Upper lobe of left lung (tissue), 4 donors: Measurements from ENCODE around the gene LYPD6B.

Experiments used
- POLR2A ChIP-seq, 4 donors: fragments of 450-650 bp; IDR thresholded peaks; one replicate each; pipeline ENCODE4 v1.5.1; 2016 to 2017; ENCODE audit warnings: antibody characterized with exemption in 4 of 4, mild to moderate bottlenecking in 2 of 4
- POLR2AphosphoS5 ChIP-seq, 2 donors: sonication (generic); formaldehyde crosslinking; IDR thresholded peaks; one replicate each; pipeline ENCODE4 v1.5.1; 2017; ENCODE audit warnings: antibody characterized with exemption in 2 of 2

DNA sequence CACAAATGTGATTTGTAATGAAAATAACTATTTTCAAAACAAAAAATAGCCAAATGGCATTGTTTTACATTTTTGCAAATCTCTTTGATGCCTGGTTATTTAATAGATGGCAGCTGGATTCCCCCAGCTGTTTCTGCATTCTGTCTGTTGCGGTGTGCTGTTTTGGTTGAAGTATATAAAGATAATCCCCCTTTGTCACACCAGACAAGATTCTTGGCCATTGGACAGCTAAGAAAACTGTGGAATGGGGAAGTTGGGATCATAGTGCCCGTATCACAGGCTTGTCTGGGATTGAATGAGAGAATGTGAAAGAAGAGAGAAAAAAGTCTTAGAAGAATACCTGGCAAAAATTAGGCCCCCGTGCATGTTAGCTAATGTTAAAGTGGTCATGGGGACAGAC is 19.5 kb upstream of the LYPD6B start:
- TF ChIP-seq POLR2AphosphoS5 (IDR thresholded peaks at IDR 0.05) (no peak), POLR2A (IDR thresholded peaks at IDR 0.05) (no peak)
